HepG2 (cell line): ENCODE results near the gene CYP4F22. TPM values are rescaled to one million over a fixed set of nuclear protein-coding genes. Genes with fewer than 3 reads are reported as not detected.

Experiments used
- ATAC-seq: fragments of 200-7000 bp; cut with Tn5 transposase; 3 replicates; pipeline ENCODE4 v1.9.1; 2020; ENCODE audit warnings: mild to moderate bottlenecking, moderate library complexity
- BruUV-seq: library from RNA; stranded (reverse); fragments of 400-500 nt; replicated peaks from 2 replicates; lab custom pipeline; 2021; lab: Mats Ljungman, UMichigan
- CTCF ChIA-PET: fragments of 300-600 bp; formaldehyde crosslinking; extraction: SDS; loops from one replicate; lab custom pipeline; 2021; ENCODE audit warnings: low total read pairs, inconsistent platforms, low intra/inter-chr PET ratio; lab: Yijun Ruan, JAX
- POLR2A ChIA-PET: fragments of 350-600 bp; sonication (Branson Sonifier 250); formaldehyde crosslinking; loops from one replicate; lab custom pipeline; 2020; ENCODE audit warnings: antibody characterized with exemption, inconsistent platforms; lab: Yijun Ruan, JAX
- DNase-seq: peaks from one replicate; pipeline ENCODE4 v3.0.0-alpha.2; 2015; ENCODE audit warnings: low spot score
- FAIRE-seq: peaks from 3 replicates; lab custom pipeline; 2011; peaks lifted over from hg19 to GRCh38; lab: Jason Lieb, UNC
- H2AFZ ChIP-seq: one replicate; pipeline ENCODE4 v1.6.1; 2011; ENCODE audit warnings: low read length, inconsistent platforms
- H3K27ac ChIP-seq: fragments of 300-600 bp; 3 replicates; pipeline ENCODE4 v1.8.0; 2011; ENCODE audit warnings: mixed run types, mild to moderate bottlenecking, mixed read lengths, low read length, inconsistent platforms; ENCODE audit not compliant: insufficient read depth; ENCODE audit errors: extremely low read length
- H3K27me3 ChIP-seq, 2 experiments: fragments of 200-600 bp in 1 of 2; 2 replicates in 1 of 2; 3 replicates in 1 of 2; pipeline versions ENCODE4 v1.6.0 to v1.8.0; 2011; ENCODE audit warnings: low read length in 2 of 2, mild to moderate bottlenecking in 2 of 2, moderate library complexity in 2 of 2, inconsistent platforms in 1 of 2; ENCODE audit not compliant: insufficient read depth in 2 of 2, control insufficient read depth in 1 of 2
- H3K36me3 ChIP-seq, 2 experiments: fragments of 200-600 bp in 1 of 2; replicated peaks in 1 of 2; 2 replicates in 1 of 2; 3 replicates in 1 of 2; pipeline versions ENCODE4 v1.5.1 to v1.8.0; 2011; ENCODE audit warnings: low read length in 2 of 2, inconsistent platforms in 1 of 2; ENCODE audit not compliant: insufficient read depth in 2 of 2, control insufficient read depth in 1 of 2
- H3K4me1 ChIP-seq: 2 replicates; pipeline ENCODE4 v1.5.1; 2012; ENCODE audit warnings: low read length, inconsistent platforms; ENCODE audit not compliant: insufficient read depth
- H3K4me2 ChIP-seq: 2 replicates; pipeline ENCODE4 v1.6.0; 2011; ENCODE audit warnings: low read depth, low read length, inconsistent platforms
- H3K4me3 ChIP-seq, 3 experiments: fragments of 200-600 bp in 1 of 3; sonication (generic), shearing (Covaris generic) in 1 of 3; replicated peaks in 1 of 3; 2 replicates each; pipeline ENCODE4 v1.5.1; 2011 to 2016; ENCODE audit warnings: low read length in 3 of 3, inconsistent platforms in 2 of 3, low read depth in 2 of 3, mild to moderate bottlenecking in 2 of 3, control low read depth in 1 of 3, mixed read lengths in 1 of 3; ENCODE audit not compliant: insufficient read depth in 1 of 3
- H3K79me2 ChIP-seq: one replicate; pipeline ENCODE4 v1.6.1; 2011; ENCODE audit warnings: low read length, inconsistent platforms; ENCODE audit not compliant: insufficient read depth
- H3K9ac ChIP-seq: 2 replicates; pipeline ENCODE4 v1.6.0; 2011; ENCODE audit warnings: mild to moderate bottlenecking, low read depth, low read length, inconsistent platforms; ENCODE audit not compliant: insufficient read depth
- H3K9me3 ChIP-seq: 2 replicates; pipeline ENCODE4 v1.5.1; 2012; ENCODE audit warnings: mild to moderate bottlenecking, low read length
- H4K20me1 ChIP-seq: 2 replicates; pipeline ENCODE4 v1.6.0; 2011; ENCODE audit warnings: inconsistent platforms, mild to moderate bottlenecking, low read length, moderate library complexity; ENCODE audit not compliant: insufficient read depth
- SP1 ChIP-seq, 2 experiments: fragments of 450-650 bp in 1 of 2; sonication (generic) in 1 of 2; formaldehyde crosslinking in 1 of 2; IDR thresholded peaks; 2 replicates each; pipeline versions ENCODE4 v1.4.0 to v1.6.1; 2016 to 2020; ENCODE audit warnings: missing genetic modification reagents in 1 of 2
- ZNF670 ChIP-seq: sonication (generic); formaldehyde crosslinking; IDR thresholded peaks from 2 replicates; pipeline ENCODE4 v1.8.0; 2022; ENCODE audit warnings: mild to moderate bottlenecking, missing genetic modification reagents, borderline replicate concordance
- WGBS: methylation state at CpG from one replicate; pipeline ENCODE4 v1.1.6; 2017; ENCODE audit warnings: low lambda C conversion rate; 5-methylcytosine and 5-hydroxymethylcytosine counted together
- in situ Hi-C: cut with HindIII; loops from 2 replicates; pipeline ENCODE4 v1.10.0; 2017; ENCODE audit warnings: low pct_unique_long_range_greater_than_20kb; ENCODE audit not compliant: extremely low pct_ligation_motif_present
- intact Hi-C: fragments of 100-400 bp; cut with micrococcal nuclease; formaldehyde crosslinking; loops from one replicate; pipeline ENCODE4 v1.10.0; 2022; ENCODE audit not compliant: unreplicated experiment
- polyA plus RNA-seq, 8 experiments: library from polyadenylated mRNA; depleted of rRNA in 3 of 8; stranded (reverse) in 7 of 8; unstranded in 1 of 8; fragments of >200 nt; fragmentation: Illumina TruSeq in 4 of 8; extraction: Trizol in 4 of 8; gene quantifications; 2 replicates each; pipeline versions ENCODE4 v1.2.1 to v1.2.3, GENCODE V29; 2011 to 2016; ENCODE audit warnings: low read depth in 4 of 8, missing spikeins in 1 of 8, mixed read lengths in 1 of 8; ENCODE audit not compliant: insufficient read depth in 1 of 8
- total RNA-seq, 5 experiments: library from RNA; depleted of rRNA; stranded (reverse); fragments of >200 nt; fragmentation: Illumina TruSeq; extraction: Trizol; gene quantifications; 2 replicates each; pipeline ENCODE4 v1.2.3, GENCODE V29; 2016; ENCODE audit warnings: low read depth in 1 of 5
- TF ChIP-seq, protein P1 (sequence below): sonication (generic); formaldehyde crosslinking; IDR thresholded peaks from 2 replicates; pipeline ENCODE4 v1.5.1; 2020; ENCODE audit warnings: missing genetic modification reagents, mild to moderate bottlenecking, borderline replicate concordance
- TF ChIP-seq, protein P2 (sequence below): IDR thresholded peaks from 2 replicates; pipeline ENCODE4 v1.6.1; 2012; ENCODE audit warnings: low read length, improper control_type of control experiment
- TF ChIP-seq, protein P3 (sequence below): sonication (generic); formaldehyde crosslinking; IDR thresholded peaks from 2 replicates; pipeline ENCODE4 v1.4.0; 2020; ENCODE audit warnings: mild to moderate bottlenecking, missing genetic modification reagents

Gene CYP4F22
- total and polyA plus RNA-seq, 2 of the 13 experiments (the other 11 are each of a cell fraction or from before 2014, with no cell fraction given) = 0.05 TPM; not detected in 1

DNA sequence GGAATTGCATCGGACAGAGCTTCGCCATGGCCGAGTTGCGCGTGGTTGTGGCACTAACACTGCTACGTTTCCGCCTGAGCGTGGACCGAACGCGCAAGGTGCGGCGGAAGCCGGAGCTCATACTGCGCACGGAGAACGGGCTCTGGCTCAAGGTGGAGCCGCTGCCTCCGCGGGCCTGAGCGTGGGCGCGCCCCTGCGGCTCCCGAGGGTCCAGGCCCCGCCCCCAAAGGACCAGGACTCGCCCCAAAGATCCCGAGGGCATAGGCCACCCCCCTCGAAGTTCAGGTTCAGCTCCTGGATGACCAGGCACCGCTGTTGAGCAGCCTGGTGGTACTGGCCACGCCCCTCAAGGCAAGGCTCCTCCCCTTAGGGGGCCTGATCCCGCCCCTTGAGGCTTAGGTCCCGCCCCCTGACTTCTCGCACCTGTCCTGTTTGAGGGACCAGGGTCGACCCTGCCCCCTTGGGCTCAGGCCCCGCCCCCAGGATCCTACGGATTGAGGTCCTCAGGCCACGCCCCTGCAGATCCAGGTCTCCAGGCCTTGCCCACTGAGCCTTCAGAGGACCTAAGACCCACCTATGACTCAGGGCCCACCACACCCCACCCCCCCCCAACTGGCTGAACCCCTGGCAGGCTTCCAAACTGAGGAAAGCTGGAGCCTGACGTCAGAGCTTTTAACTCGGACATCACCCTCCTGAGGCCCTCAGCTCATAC is 43.1 kb downstream of the CYP4F22 start (continued):
- TF ChIP-seq, protein P1, sequence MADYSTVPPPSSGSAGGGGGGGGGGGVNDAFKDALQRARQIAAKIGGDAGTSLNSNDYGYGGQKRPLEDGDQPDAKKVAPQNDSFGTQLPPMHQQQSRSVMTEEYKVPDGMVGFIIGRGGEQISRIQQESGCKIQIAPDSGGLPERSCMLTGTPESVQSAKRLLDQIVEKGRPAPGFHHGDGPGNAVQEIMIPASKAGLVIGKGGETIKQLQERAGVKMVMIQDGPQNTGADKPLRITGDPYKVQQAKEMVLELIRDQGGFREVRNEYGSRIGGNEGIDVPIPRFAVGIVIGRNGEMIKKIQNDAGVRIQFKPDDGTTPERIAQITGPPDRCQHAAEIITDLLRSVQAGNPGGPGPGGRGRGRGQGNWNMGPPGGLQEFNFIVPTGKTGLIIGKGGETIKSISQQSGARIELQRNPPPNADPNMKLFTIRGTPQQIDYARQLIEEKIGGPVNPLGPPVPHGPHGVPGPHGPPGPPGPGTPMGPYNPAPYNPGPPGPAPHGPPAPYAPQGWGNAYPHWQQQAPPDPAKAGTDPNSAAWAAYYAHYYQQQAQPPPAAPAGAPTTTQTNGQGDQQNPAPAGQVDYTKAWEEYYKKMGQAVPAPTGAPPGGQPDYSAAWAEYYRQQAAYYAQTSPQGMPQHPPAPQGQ (CRISPR knock-in tag) = no peak
- TF ChIP-seq SP1 (IDR thresholded peaks at IDR 0.05) = no peak
- peak; percentile 60 for TF ChIP-seq SP1 (CRISPR knock-in tag; IDR thresholded peaks at IDR 0.05)
- TF ChIP-seq, protein P2, sequence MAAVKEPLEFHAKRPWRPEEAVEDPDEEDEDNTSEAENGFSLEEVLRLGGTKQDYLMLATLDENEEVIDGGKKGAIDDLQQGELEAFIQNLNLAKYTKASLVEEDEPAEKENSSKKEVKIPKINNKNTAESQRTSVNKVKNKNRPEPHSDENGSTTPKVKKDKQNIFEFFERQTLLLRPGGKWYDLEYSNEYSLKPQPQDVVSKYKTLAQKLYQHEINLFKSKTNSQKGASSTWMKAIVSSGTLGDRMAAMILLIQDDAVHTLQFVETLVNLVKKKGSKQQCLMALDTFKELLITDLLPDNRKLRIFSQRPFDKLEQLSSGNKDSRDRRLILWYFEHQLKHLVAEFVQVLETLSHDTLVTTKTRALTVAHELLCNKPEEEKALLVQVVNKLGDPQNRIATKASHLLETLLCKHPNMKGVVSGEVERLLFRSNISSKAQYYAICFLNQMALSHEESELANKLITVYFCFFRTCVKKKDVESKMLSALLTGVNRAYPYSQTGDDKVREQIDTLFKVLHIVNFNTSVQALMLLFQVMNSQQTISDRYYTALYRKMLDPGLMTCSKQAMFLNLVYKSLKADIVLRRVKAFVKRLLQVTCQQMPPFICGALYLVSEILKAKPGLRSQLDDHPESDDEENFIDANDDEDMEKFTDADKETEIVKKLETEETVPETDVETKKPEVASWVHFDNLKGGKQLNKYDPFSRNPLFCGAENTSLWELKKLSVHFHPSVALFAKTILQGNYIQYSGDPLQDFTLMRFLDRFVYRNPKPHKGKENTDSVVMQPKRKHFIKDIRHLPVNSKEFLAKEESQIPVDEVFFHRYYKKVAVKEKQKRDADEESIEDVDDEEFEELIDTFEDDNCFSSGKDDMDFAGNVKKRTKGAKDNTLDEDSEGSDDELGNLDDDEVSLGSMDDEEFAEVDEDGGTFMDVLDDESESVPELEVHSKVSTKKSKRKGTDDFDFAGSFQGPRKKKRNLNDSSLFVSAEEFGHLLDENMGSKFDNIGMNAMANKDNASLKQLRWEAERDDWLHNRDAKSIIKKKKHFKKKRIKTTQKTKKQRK = no peak

DNA sequence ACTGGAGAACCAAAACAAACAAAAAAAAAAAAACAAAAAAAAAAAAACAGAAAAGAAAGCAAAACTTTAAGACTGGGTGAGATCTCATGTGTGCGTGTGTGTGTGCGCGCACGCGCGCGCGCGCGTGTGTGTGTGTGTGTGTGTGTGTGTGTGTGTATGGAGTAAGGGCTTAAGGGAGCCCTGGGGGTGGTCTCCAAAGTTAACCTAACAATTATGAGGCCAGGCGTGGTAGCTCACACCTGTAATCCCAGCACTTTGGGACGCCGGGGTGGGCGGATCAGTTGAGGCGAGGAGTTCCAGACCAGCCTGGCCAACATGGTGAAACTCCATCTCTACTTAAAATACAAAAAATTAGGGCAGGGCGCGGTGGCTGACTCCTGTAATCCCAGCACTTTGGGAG is 46.7 kb downstream of the CYP4F22 start:
- H3K36me3 ChIP-seq = no peaks in the 10 kb centered on the region
- no peaks in the 10 kb centered on the region for H3K9me3 ChIP-seq
- H3K4me1 ChIP-seq = peaks cover 44% of the 10 kb centered on the region
- no TSS peak for BruUV-seq
- no peaks in the 10 kb centered on the region; a peak in 1 of 5 replicates for H3K27me3 ChIP-seq
- WGBS = 88% methylated on average over 17 of the region's 17 CpGs
- POLR2A ChIA-PET = interaction anchor here (2.0 kb wide), 1 partner anchor 136 kb away, joined by 18 read pairs; the partner anchor contains the start of gene AKAP8L
- no peak overlapping the region for H3K4me2 ChIP-seq
- ATAC-seq (no peak), DNase-seq (no peak), FAIRE-seq (no peak)
- H3K79me2 ChIP-seq = no peaks in the 10 kb centered on the region
- intact Hi-C loops = loop anchor here (2.0 to 5.0 kb wide), 3 partner anchors 14 to 123 kb away; partner anchors contain the start of gene PGLYRP2
- no peak for TF ChIP-seq ZNF670
- TF ChIP-seq, protein P3, sequence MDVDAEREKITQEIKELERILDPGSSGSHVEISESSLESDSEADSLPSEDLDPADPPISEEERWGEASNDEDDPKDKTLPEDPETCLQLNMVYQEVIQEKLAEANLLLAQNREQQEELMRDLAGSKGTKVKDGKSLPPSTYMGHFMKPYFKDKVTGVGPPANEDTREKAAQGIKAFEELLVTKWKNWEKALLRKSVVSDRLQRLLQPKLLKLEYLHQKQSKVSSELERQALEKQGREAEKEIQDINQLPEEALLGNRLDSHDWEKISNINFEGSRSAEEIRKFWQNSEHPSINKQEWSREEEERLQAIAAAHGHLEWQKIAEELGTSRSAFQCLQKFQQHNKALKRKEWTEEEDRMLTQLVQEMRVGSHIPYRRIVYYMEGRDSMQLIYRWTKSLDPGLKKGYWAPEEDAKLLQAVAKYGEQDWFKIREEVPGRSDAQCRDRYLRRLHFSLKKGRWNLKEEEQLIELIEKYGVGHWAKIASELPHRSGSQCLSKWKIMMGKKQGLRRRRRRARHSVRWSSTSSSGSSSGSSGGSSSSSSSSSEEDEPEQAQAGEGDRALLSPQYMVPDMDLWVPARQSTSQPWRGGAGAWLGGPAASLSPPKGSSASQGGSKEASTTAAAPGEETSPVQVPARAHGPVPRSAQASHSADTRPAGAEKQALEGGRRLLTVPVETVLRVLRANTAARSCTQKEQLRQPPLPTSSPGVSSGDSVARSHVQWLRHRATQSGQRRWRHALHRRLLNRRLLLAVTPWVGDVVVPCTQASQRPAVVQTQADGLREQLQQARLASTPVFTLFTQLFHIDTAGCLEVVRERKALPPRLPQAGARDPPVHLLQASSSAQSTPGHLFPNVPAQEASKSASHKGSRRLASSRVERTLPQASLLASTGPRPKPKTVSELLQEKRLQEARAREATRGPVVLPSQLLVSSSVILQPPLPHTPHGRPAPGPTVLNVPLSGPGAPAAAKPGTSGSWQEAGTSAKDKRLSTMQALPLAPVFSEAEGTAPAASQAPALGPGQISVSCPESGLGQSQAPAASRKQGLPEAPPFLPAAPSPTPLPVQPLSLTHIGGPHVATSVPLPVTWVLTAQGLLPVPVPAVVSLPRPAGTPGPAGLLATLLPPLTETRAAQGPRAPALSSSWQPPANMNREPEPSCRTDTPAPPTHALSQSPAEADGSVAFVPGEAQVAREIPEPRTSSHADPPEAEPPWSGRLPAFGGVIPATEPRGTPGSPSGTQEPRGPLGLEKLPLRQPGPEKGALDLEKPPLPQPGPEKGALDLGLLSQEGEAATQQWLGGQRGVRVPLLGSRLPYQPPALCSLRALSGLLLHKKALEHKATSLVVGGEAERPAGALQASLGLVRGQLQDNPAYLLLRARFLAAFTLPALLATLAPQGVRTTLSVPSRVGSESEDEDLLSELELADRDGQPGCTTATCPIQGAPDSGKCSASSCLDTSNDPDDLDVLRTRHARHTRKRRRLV (CRISPR knock-in tag) = 0 out of 2 replicates have a peak, but pooled peaks have one; percentile 9
- no peak overlapping the region for H3K27ac ChIP-seq
- no peak overlapping the region for H3K9ac ChIP-seq
- no peak overlapping the region for H3K4me3 ChIP-seq
- CTCF ChIA-PET = interaction anchor here (2.5 to 3.1 kb wide), 2 partner anchors 136 to 378 kb away, joined by 15 to 35 read pairs; partner anchors contain the start of gene AKAP8L
- H4K20me1 ChIP-seq = no peaks in the 10 kb centered on the region
- no peak overlapping the region for H2AFZ ChIP-seq
- in situ Hi-C loops = loop anchor here (5.0 to 25.0 kb wide), 3 partner anchors 130 to 468 kb away; partner anchors contain the start of gene OR1I1
